Epithelial cell of esophagus (primary cell): ENCODE results near the gene GOLGA6L10.

Experiments
- DNase-seq: peaks from one replicate; pipeline ENCODE4 v3.0.0; 2010; ENCODE audit warnings: low read depth
- H3K4me3 ChIP-seq: 2 replicates; pipeline ENCODE4 v1.5.1; 2011; ENCODE audit warnings: mild to moderate bottlenecking, low read length, control low read depth
- TF ChIP-seq, protein P1 (sequence below): IDR thresholded peaks from 2 replicates; pipeline ENCODE4 v1.5.1; 2011; ENCODE audit warnings: low read depth, mild to moderate bottlenecking, low read length, control low read depth, inconsistent platforms; ENCODE audit not compliant: insufficient read depth; ENCODE audit errors: missing control alignments

GOLGA6L10 gene

DNA sequence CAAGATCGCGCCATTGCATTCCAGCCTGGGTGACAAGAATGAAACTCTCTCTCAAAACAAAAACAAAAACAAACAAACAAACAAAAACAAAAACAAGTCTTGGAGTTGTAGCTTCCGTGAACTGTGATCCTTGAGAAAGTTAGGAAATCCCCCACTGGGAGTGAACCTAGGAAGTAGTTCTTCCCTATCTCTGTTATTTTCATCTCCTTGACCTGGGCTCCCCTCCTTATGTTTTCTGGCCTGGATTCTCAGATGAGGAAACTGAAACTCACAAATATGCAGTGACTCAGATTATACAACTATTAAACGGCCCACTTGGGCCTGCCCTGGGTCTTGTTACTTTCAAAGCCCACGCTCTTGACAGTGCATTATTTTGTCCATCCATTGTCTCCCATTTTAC, 57.0 kb downstream of the GOLGA6L10 start:
- TF ChIP-seq, protein P1, sequence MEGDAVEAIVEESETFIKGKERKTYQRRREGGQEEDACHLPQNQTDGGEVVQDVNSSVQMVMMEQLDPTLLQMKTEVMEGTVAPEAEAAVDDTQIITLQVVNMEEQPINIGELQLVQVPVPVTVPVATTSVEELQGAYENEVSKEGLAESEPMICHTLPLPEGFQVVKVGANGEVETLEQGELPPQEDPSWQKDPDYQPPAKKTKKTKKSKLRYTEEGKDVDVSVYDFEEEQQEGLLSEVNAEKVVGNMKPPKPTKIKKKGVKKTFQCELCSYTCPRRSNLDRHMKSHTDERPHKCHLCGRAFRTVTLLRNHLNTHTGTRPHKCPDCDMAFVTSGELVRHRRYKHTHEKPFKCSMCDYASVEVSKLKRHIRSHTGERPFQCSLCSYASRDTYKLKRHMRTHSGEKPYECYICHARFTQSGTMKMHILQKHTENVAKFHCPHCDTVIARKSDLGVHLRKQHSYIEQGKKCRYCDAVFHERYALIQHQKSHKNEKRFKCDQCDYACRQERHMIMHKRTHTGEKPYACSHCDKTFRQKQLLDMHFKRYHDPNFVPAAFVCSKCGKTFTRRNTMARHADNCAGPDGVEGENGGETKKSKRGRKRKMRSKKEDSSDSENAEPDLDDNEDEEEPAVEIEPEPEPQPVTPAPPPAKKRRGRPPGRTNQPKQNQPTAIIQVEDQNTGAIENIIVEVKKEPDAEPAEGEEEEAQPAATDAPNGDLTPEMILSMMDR = no peak
- peak; percentile 22 for DNase-seq
- no peak overlapping the region for H3K4me3 ChIP-seq
